Activated CD4-positive, alpha-beta memory T cell treated with anti-CD3 and anti-CD28 coated beads, Interleukin-2, amount 10 ng/mL, durations not matched to agents 7 days and 5 days (primary cell): ENCODE measurements around the gene ZNF687. TPM values are rescaled to one million over a fixed set of nuclear protein-coding genes. Genes with fewer than 3 reads are reported as not detected.
"Not testable (repeated sequence)": the region's sequence is repeated elsewhere in the genome, so short reads cannot be mapped to it uniquely, and the experiment has no call there.

ENCODE experiments used
- CTCF ChIA-PET: fragments of 350-600 bp; sonication (Branson Sonifier 250); formaldehyde crosslinking; loops from one replicate; lab custom pipeline; 2021; ENCODE audit warnings: antibody characterized with exemption, inconsistent platforms; lab: Charles Lee
- POLR2A ChIA-PET: fragments of 350-600 bp; sonication (Branson Sonifier 250); formaldehyde crosslinking; loops from one replicate; lab custom pipeline; 2021; ENCODE audit warnings: antibody characterized with exemption; lab: Charles Lee
- DNase-seq: peaks from one replicate; pipeline ENCODE4 v3.0.0-alpha.2; 2020
- H3K27ac Mint-ChIP-seq: one replicate; pipeline ENCODE4 v1.8.0; 2021; ENCODE audit warnings: mild to moderate bottlenecking, mixed read lengths
- H3K27me3 Mint-ChIP-seq: one replicate; pipeline ENCODE4 v1.8.0; 2021; ENCODE audit warnings: mixed read lengths
- H3K36me3 Mint-ChIP-seq: one replicate; pipeline ENCODE4 v1.8.0; 2021; ENCODE audit warnings: low read depth, mixed read lengths
- H3K4me1 Mint-ChIP-seq: one replicate; pipeline ENCODE4 v1.8.0; 2021; ENCODE audit warnings: mixed read lengths
- H3K4me3 Mint-ChIP-seq: one replicate; pipeline ENCODE4 v1.8.0; 2021; ENCODE audit warnings: mild to moderate bottlenecking, mixed read lengths
- H3K9me3 Mint-ChIP-seq: one replicate; pipeline ENCODE4 v1.8.0; 2021; ENCODE audit warnings: mixed read lengths
- total RNA-seq, 2 experiments: library from RNA; stranded (reverse); gene quantifications; one replicate each; pipeline ENCODE4 v1.2.3, GENCODE V29; 2021

ZNF687 gene
- total RNA-seq, 2 experiments from 2014 or later: 31.4 to 32.6 TPM

- Mint-ChIP-seq H3K27ac (no peak overlapping the region), H3K4me1 (peaks cover 24% of the 10 kb centered on the region), H3K4me3 (no peak overlapping the region), H3K27me3 (no peaks in the 10 kb centered on the region), H3K36me3 (peaks cover 28% of the 10 kb centered on the region), H3K9me3 (no peaks in the 10 kb centered on the region)
- no peak for DNase-seq
- ChIA-PET POLR2A (no interaction called here), CTCF (interaction anchor here (1.1 kb wide), 1 partner anchor 10 kb away, joined by 3 read pairs; no protein-coding TSS in a partner anchor)
These were observed 22.7 kb upstream of the ZNF687 start for GRCh38 chr1:151259351-151259750.

- Mint-ChIP-seq H3K4me3 (no peak overlapping the region), H3K36me3 (peaks cover 57% of the 10 kb centered on the region), H3K27ac (no peak overlapping the region), H3K4me1 (peaks cover 2% of the 10 kb centered on the region), H3K9me3 (no peaks in the 10 kb centered on the region), H3K27me3 (no peaks in the 10 kb centered on the region)
- CTCF ChIA-PET: no interaction called here
- DNase-seq: no peak
- POLR2A ChIA-PET: interaction anchor here (1.0 to 1.3 kb wide), 2 partner anchors 9 to 10 kb away, joined by 3 read pairs; partner anchors contain the start of gene PSMD4
These were observed 16.5 kb upstream of the ZNF687 start for GRCh38 chr1:151265446-151266236.

GRCh38 chr1:151266315-151266714 lies 15.8 kb upstream of the ZNF687 start:
- Mint-ChIP-seq H3K27me3 (no peaks in the 10 kb centered on the region), H3K36me3 (peaks cover 60% of the 10 kb centered on the region), H3K27ac (no peak overlapping the region), H3K4me1 (peaks cover 2% of the 10 kb centered on the region), H3K4me3 (no peak overlapping the region), H3K9me3 (no peaks in the 10 kb centered on the region)
- POLR2A ChIA-PET: interaction anchor here (1.0 to 1.5 kb wide), 3 partner anchors 9 to 78 kb away, joined by 3 read pairs; partner anchors contain the start of gene PSMD4
- no peak for DNase-seq
- CTCF ChIA-PET: interaction anchor here (1.2 kb wide), 1 partner anchor 74 kb away, joined by 3 read pairs; no protein-coding TSS in a partner anchor

- CTCF ChIA-PET: interaction anchor here (1.2 kb wide), 1 partner anchor 74 kb away, joined by 3 read pairs; no protein-coding TSS in a partner anchor
- Mint-ChIP-seq H3K4me1 (peaks cover 2% of the 10 kb centered on the region), H3K27me3 (no peaks in the 10 kb centered on the region), H3K27ac (peak overlapping the region; percentile 1), H3K9me3 (no peaks in the 10 kb centered on the region), H3K4me3 (no peak overlapping the region), H3K36me3 (peaks cover 64% of the 10 kb centered on the region)
- POLR2A ChIA-PET: interaction anchor here (1.0 to 1.5 kb wide), 3 partner anchors 10 to 78 kb away, joined by 3 read pairs; partner anchors contain the start of gene PSMD4
- no peak for DNase-seq
These were observed 15.3 kb upstream of the ZNF687 start for GRCh38 chr1:151266821-151267220.

GRCh38 chr1:151267760-151268159 lies 14.3 kb upstream of the ZNF687 start:
- ChIA-PET POLR2A (interaction anchor here (1.5 kb wide), 1 partner anchor 79 kb away, joined by 3 read pairs; no protein-coding TSS in a partner anchor), CTCF (interaction anchor here (0.6 to 1.2 kb wide), 2 partner anchors 17 to 73 kb away, joined by 3 read pairs; no protein-coding TSS in a partner anchor)
- Mint-ChIP-seq H3K27me3 (no peaks in the 10 kb centered on the region), H3K4me3 (no peak overlapping the region), H3K36me3 (peaks cover 63% of the 10 kb centered on the region), H3K9me3 (no peaks in the 10 kb centered on the region), H3K4me1 (peaks cover 2% of the 10 kb centered on the region), H3K27ac (no peak overlapping the region)
- DNase-seq: no peak

- POLR2A ChIA-PET: no interaction called here
- CTCF ChIA-PET: interaction anchor here (2.9 kb wide), 1 partner anchor 67 kb away, joined by 7 read pairs; no protein-coding TSS in a partner anchor
- no peaks in the 10 kb centered on the region for H3K27me3 Mint-ChIP-seq
- no peaks in the 10 kb centered on the region for H3K9me3 Mint-ChIP-seq
- no peak overlapping the region for H3K27ac Mint-ChIP-seq
- peaks cover 15% of the 10 kb centered on the region for H3K4me1 Mint-ChIP-seq
- H3K36me3 Mint-ChIP-seq: peaks cover 28% of the 10 kb centered on the region
- H3K4me3 Mint-ChIP-seq: no peak overlapping the region
- DNase-seq: no peak
These were observed 8.1 kb upstream of the ZNF687 start for GRCh38 chr1:151273924-151274466.

GRCh38 chr1:151275341-151275740 lies 6.8 kb upstream of the ZNF687 start:
- Mint-ChIP-seq H3K36me3 (peaks cover 23% of the 10 kb centered on the region), H3K4me1 (peaks cover 18% of the 10 kb centered on the region)
- CTCF ChIA-PET: interaction anchor here (0.7 kb wide), 1 partner anchor 136 kb away, joined by 3 read pairs; no protein-coding TSS in a partner anchor
- DNase-seq, H3K4me3 Mint-ChIP-seq, H3K27ac Mint-ChIP-seq, H3K27me3 Mint-ChIP-seq, H3K9me3 Mint-ChIP-seq, POLR2A ChIA-PET: not testable (repeated sequence)

- POLR2A ChIA-PET: interaction anchor here (0.6 to 2.7 kb wide), 2 partner anchors 8 to 23 kb away, joined by 3 to 20 read pairs; partner anchors contain the start of gene PSMD4
- H3K4me3 Mint-ChIP-seq: no peak overlapping the region
- H3K27ac Mint-ChIP-seq: no peak overlapping the region
These were observed 4.8 kb upstream of the ZNF687 start for GRCh38 chr1:151277249-151277648.

GRCh38 chr1:151281225-151281968 lies 702 bp upstream of the ZNF687 start:
- Mint-ChIP-seq H3K9me3 (no peaks in the 10 kb centered on the region), H3K27ac (peak overlapping the region; percentile 98), H3K27me3 (no peaks in the 10 kb centered on the region), H3K36me3 (peaks cover 19% of the 10 kb centered on the region), H3K4me3 (peak overlapping the region; percentile 95), H3K4me1 (peaks cover 42% of the 10 kb centered on the region)
- POLR2A ChIA-PET: interaction anchor here (0.6 to 3.4 kb wide), 41 partner anchors 8 to 1394 kb away, joined by 3 to 38 read pairs (median 4); partner anchors contain the start of genes C1orf56, PI4KB, PIP5K1A and POGZ
- DNase-seq: peak; percentile 97
- CTCF ChIA-PET: interaction anchor here (1.0 to 2.1 kb wide), 14 partner anchors 14 to 210 kb away, joined by 3 to 31 read pairs (median 8); partner anchors contain the start of genes GABPB2, PI4KB, PSMB4 and PSMD4

More at GRCh38 chr1:151277249-151277648, 4.8 kb upstream of the ZNF687 start:
- H3K27me3 Mint-ChIP-seq: no peaks in the 10 kb centered on the region
- peaks cover 14% of the 10 kb centered on the region for H3K36me3 Mint-ChIP-seq
- CTCF ChIA-PET: interaction anchor here (0.5 to 1.4 kb wide), 5 partner anchors 20 to 177 kb away, joined by 3 to 4 read pairs (median 4); no protein-coding TSS in a partner anchor
- no peaks in the 10 kb centered on the region for H3K9me3 Mint-ChIP-seq
- peaks cover 23% of the 10 kb centered on the region for H3K4me1 Mint-ChIP-seq
- DNase-seq: no peak

GRCh38 chr1:151282883-151283725 lies 1.0 kb downstream of the ZNF687 start:
- H3K4me3 Mint-ChIP-seq: peak overlapping the region; percentile 95
- peaks cover 30% of the 10 kb centered on the region for H3K36me3 Mint-ChIP-seq
- H3K27ac Mint-ChIP-seq: peak overlapping the region; percentile 85
- no peaks in the 10 kb centered on the region for H3K9me3 Mint-ChIP-seq
- ChIA-PET CTCF (interaction anchor here (0.8 to 3.1 kb wide), 5 partner anchors 18 to 116 kb away, joined by 3 to 9 read pairs (median 7); partner anchors contain the start of genes PSMB4 and PSMD4), POLR2A (interaction anchor here (0.7 to 3.4 kb wide), 16 partner anchors 9 to 93 kb away, joined by 3 to 38 read pairs (median 6); partner anchors contain the start of genes PI4KB, PIP5K1A, PSMD4 and VPS72)
- DNase-seq: peak; percentile 35
- no peaks in the 10 kb centered on the region for H3K27me3 Mint-ChIP-seq
- peaks cover 31% of the 10 kb centered on the region for H3K4me1 Mint-ChIP-seq

GRCh38 chr1:151284013-151284577 lies 2.0 kb downstream of the ZNF687 start:
- H3K36me3 Mint-ChIP-seq: peaks cover 40% of the 10 kb centered on the region
- no peaks in the 10 kb centered on the region for H3K9me3 Mint-ChIP-seq
- H3K27me3 Mint-ChIP-seq: no peaks in the 10 kb centered on the region
- H3K4me1 Mint-ChIP-seq: peaks cover 32% of the 10 kb centered on the region
- H3K4me3 Mint-ChIP-seq: peak overlapping the region; percentile 95
- DNase-seq: no peak
- POLR2A ChIA-PET: interaction anchor here (0.8 to 1.9 kb wide), 12 partner anchors 8 to 87 kb away, joined by 3 to 12 read pairs (median 6); partner anchors contain the start of gene PI4KB
- CTCF ChIA-PET: interaction anchor here (0.7 to 3.1 kb wide), 4 partner anchors 11 to 57 kb away, joined by 3 to 9 read pairs (median 4); no protein-coding TSS in a partner anchor
- peak overlapping the region; percentile 85 for H3K27ac Mint-ChIP-seq
